ENCODE results near the gene RNGTT. TPM values are rescaled to one million over a fixed set of nuclear protein-coding genes. Genes with fewer than 3 reads are reported as not detected.
"Not testable (repeated sequence)": the region's sequence is repeated elsewhere in the genome, so short reads cannot be mapped to it uniquely, and the experiment has no call there.

RNGTT gene
- total RNA-seq, 1 experiment from 2014 or later = 40.8 TPM

DNA sequence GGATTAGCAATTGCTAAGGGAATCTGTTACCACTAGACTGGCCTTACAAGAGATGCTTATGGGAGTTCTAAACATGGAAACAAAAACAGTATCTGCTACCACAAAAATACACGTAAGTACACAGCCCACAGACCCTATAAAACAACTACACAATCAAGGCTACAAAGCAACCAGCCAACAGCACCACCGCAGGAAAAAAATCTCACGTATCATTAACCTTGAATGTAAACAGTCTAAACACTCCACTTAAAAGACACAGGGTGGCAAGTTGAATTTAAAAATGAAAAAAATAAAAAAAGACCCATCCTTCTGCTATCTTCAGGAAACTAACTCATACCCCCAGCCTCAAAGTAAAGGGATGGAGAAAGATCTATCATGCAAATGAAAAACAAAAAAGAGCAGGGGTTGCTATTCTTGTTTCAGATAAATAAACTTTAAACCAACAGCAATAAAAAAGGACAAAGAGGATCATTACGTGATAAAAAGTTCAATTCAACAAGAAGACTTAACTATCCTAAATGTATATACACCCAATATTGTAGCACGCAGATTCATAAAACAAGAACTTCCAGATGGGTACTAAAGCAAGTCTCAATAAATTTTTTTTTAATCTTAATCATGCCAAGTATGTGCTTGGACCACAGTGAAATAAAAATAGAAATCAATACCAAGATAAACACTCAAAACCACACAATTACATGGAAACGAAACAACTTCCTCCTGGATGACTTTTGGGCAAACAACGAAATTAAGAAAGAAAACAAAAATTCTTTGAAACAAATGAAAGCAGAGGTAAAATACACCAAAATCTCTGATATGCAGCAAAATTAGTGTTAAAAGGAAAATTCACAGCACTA, 52.3 kb downstream of the RNGTT start:
- Histone ChIP-seq H3K27ac (no peak overlapping the region), H3K4me1 (peaks cover 5% of the 10 kb centered on the region; the same call in 1 of the 2 replicates), H3K36me3 (peaks cover 7% of the 10 kb centered on the region), H3K27me3 (no peaks in the 10 kb centered on the region), H3K4me3 (no peak overlapping the region), H3K9me3 (replicated peaks) (no peaks in the 10 kb centered on the region)
- no peak for DNase-seq

DNA sequence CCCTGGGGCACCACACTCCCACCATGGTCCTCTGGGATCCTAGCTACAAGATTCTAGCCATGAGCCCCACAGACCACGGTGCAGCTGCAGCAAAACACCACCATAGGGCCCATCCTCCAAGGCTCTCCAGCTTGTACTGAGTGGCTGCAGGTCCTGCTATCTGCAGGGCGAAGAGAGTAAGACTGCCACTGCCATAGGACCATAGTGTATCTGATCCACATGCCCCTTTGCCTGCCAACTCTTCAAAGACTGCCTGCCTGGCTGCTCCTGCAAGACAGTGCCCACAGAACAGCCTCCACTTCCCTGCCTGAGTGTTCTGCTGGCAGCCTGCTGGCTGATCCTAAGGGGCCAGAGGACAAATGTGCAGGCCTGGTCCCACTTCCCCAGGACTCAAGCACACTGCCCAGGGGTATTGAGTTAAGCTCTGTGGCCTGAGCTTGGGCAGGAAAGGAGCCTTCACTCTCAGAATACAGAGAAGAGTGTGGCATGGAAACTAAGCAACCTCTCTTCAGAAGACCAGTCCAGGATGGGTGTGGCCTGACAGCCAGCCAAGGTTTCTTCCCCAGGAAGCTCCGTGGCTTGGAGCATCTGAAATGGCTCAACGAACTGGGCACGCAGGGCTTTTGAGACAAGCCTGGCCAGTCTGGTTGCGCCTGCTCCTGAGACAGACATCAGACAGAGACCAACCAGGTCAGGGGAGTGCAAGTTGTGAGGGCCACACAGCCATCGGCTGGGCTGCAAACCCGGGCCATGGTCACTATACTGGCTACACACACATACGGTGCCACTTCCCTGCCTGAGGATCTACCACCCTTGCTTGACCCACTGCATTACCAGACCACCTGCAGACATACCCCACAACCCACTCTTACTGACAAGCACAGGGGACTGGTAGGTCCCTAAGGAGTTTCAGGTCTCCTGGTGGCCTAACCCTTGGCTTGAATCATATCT, 54.5 kb downstream of the RNGTT start:
- Histone ChIP-seq H3K27me3 (no peaks in the 10 kb centered on the region), H3K4me1 (no peaks in the 10 kb centered on the region), H3K27ac (no peak overlapping the region), H3K4me3 (no peak overlapping the region), H3K9me3 (replicated peaks) (no peaks in the 10 kb centered on the region), H3K36me3 (peaks cover 17% of the 10 kb centered on the region)
- no peak for DNase-seq

GRCh38 chr6:88907148-88907547, 56.3 kb downstream of the RNGTT start:
- not testable (repeated sequence) for H3K4me1 ChIP-seq; H3K27ac ChIP-seq; H3K4me3 ChIP-seq; H3K27me3 ChIP-seq; DNase-seq; H3K9me3 ChIP-seq (replicated peaks)
- H3K36me3 ChIP-seq = peaks cover 23% of the 10 kb centered on the region

DNA sequence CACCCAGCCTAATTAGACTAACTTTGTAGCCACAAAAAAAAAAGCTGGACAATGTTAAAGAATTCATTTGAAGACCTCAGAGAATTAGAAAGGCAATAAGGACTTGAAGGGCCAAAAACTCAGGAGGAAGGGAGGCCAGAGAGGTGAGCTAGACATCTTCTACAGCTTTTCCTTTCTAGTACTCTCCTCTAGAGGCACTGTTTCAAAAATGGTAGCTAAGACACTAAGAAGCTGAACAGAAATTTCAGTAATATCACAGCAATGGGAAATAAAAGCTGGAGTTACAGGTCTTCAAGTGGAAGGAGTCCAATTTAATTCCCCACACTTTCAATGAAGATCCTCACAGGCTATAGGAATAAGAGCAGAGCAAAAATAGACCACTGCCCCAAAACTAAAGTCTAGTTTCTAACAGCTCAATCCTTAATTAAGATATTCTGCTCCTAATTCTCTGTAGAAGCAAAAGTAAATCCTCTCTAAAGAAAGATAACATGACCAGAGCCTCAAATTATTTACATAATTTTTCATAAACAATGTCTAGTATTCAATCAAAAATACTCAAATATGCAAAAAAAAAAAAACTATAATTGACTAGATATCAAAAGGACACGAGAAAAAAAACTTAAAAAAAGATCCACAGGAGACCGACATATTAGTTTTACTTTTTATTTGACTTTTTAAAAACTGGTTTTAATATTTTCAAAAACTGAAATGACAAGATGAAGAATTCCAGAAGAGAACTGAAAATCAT, 63.7 kb downstream of the RNGTT start:
- Histone ChIP-seq H3K36me3 (peaks cover 22% of the 10 kb centered on the region; the same call in 1 of the 2 replicates), H3K4me1 (no peaks in the 10 kb centered on the region)
- DNase-seq = no peak

DNA sequence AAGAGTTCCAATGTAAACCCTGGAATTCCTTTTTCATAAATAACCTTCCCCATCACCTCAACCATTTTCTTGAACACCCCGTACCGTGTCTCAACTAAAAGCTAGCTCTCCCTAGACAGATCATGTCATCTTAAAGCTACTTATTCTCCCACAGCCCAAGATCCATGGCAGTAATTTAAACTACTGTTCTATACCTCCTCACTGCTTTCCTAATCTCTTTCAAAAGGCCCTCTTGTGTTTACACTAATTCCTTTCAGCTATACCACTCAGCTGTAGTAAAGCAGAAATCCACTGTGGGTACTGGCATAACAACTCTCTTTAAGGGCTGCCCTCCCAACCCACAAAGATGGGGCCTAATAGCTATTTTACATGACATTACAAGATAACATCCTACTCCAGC, 67.5 kb downstream of the RNGTT start:
- Histone ChIP-seq H3K9me3 (replicated peaks) (no peaks in the 10 kb centered on the region), H3K36me3 (peaks cover 8% of the 10 kb centered on the region; the same call in 1 of the 2 replicates), H3K27ac (no peak overlapping the region), H3K4me1 (no peaks in the 10 kb centered on the region), H3K27me3 (no peaks in the 10 kb centered on the region), H3K4me3 (no peak overlapping the region)
- no peak for DNase-seq

More for the DNA sequence above, 63.7 kb downstream of the RNGTT start:
- H3K9me3 ChIP-seq (replicated peaks) = no peaks in the 10 kb centered on the region
- no peaks in the 10 kb centered on the region for H3K27me3 ChIP-seq
- no peak overlapping the region for H3K4me3 ChIP-seq
- H3K27ac ChIP-seq = no peak overlapping the region

- no peak for DNase-seq
- Histone ChIP-seq H3K4me3 (no peak overlapping the region), H3K9me3 (replicated peaks) (no peaks in the 10 kb centered on the region), H3K27ac (no peak overlapping the region), H3K27me3 (no peaks in the 10 kb centered on the region), H3K36me3 (peaks cover 21% of the 10 kb centered on the region; the same call in 1 of the 2 replicates), H3K4me1 (no peaks in the 10 kb centered on the region)
Measured at GRCh38 chr6:88890860-88891845, 72.3 kb downstream of the RNGTT start.

DNA sequence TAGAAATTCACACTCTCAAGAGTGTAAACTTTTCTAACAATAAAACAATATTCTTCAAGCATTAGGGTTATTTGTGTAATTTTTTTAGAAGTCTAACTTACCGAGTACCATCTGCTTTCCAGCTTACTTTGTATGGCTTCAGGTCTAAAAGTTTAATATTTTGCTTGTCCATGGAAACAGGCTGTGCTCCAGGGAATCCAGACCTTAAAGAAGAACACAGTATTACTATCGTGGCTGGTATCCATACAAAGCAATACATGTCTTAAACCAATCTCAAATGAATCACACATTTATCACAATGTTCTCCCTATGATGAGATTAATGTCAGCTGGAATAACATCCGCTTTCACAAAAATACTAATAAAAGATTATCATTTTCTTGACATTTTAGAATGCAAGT, 73.0 kb downstream of the RNGTT start:
- Histone ChIP-seq H3K4me1 (no peaks in the 10 kb centered on the region), H3K27me3 (no peaks in the 10 kb centered on the region), H3K36me3 (peaks cover 16% of the 10 kb centered on the region; the same call in 1 of the 2 replicates), H3K9me3 (replicated peaks) (no peaks in the 10 kb centered on the region), H3K4me3 (no peak overlapping the region), H3K27ac (no peak overlapping the region)
- DNase-seq = no peak

- Histone ChIP-seq H3K27me3 (no peaks in the 10 kb centered on the region), H3K4me3 (no peak overlapping the region), H3K4me1 (no peaks in the 10 kb centered on the region), H3K36me3 (peaks cover 13% of the 10 kb centered on the region), H3K9me3 (replicated peaks) (no peaks in the 10 kb centered on the region), H3K27ac (no peak overlapping the region)
- DNase-seq = no peak
Measured at GRCh38 chr6:88884361-88884760, 79.1 kb downstream of the RNGTT start.

GRCh38 chr6:88882536-88882935, 80.9 kb downstream of the RNGTT start:
- no peak overlapping the region for H3K4me3 ChIP-seq
- no peaks in the 10 kb centered on the region for H3K27me3 ChIP-seq
- peaks cover 6% of the 10 kb centered on the region for H3K36me3 ChIP-seq
- no peaks in the 10 kb centered on the region for H3K9me3 ChIP-seq (replicated peaks)
- no peaks in the 10 kb centered on the region for H3K4me1 ChIP-seq
- DNase-seq = no peak
- H3K27ac ChIP-seq = no peak overlapping the region

DNA sequence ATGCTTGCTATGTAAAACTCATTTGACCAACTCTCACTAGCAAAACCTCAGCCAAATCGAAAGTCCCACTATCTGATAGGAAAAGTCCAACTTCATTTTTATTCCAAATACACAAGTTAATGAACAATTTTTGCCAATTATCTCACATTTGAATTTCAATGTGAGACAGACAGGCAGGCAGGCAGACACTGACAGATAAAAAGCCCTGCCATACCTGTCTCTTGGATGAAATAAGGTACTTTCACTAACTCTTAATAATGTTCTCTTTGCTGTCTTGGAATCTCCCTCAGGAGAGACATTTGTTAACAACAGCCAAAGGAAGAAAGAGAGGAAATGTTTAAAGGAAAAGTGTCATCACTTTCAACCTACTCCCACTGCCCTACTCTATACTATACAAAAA, 82.0 kb downstream of the RNGTT start:
- H3K27me3 ChIP-seq = no peaks in the 10 kb centered on the region
- peaks cover 3% of the 10 kb centered on the region for H3K36me3 ChIP-seq
- H3K9me3 ChIP-seq (replicated peaks) = no peaks in the 10 kb centered on the region
- no peak overlapping the region for H3K4me3 ChIP-seq
- H3K4me1 ChIP-seq = no peaks in the 10 kb centered on the region
- H3K27ac ChIP-seq = no peak overlapping the region
- no peak for DNase-seq

- Histone ChIP-seq H3K4me3 (no peak overlapping the region), H3K4me1 (no peaks in the 10 kb centered on the region), H3K36me3 (no peaks in the 10 kb centered on the region; the same call in none of the 2 replicates), H3K27ac (no peak overlapping the region), H3K9me3 (replicated peaks) (no peaks in the 10 kb centered on the region), H3K27me3 (no peaks in the 10 kb centered on the region)
- no peak for DNase-seq
Measured at GRCh38 chr6:88880021-88880420, 83.4 kb downstream of the RNGTT start.

- no peaks in the 10 kb centered on the region for H3K27me3 ChIP-seq
- no peak overlapping the region for H3K4me3 ChIP-seq
- no peaks in the 10 kb centered on the region; the same call in 1 of the 2 replicates for H3K36me3 ChIP-seq
- H3K9me3 ChIP-seq (replicated peaks) = no peaks in the 10 kb centered on the region
- no peaks in the 10 kb centered on the region for H3K4me1 ChIP-seq
- no peak for DNase-seq
- no peak overlapping the region for H3K27ac ChIP-seq
Measured at GRCh38 chr6:88877893-88878292, 85.5 kb downstream of the RNGTT start.

- no peak overlapping the region for H3K27ac ChIP-seq
- H3K4me1 ChIP-seq = peaks cover 10% of the 10 kb centered on the region
- H3K36me3 ChIP-seq = 0 out of 2 replicates have a peak, but pooled peaks cover 3% of the 10 kb centered on the region
- no peak for DNase-seq
- no peak overlapping the region for H3K4me3 ChIP-seq
- H3K27me3 ChIP-seq = no peaks in the 10 kb centered on the region
- no peaks in the 10 kb centered on the region for H3K9me3 ChIP-seq (replicated peaks)
Measured at GRCh38 chr6:88872962-88873361, 90.5 kb downstream of the RNGTT start.
